Body of pancreas (tissue), 4 donors: Measurements from ENCODE around the gene CPEB1. TPM values are rescaled to one million over a fixed set of nuclear protein-coding genes. Genes with fewer than 3 reads are reported as not detected.

Experiments
- ATAC-seq: fragments of 150-250 bp; one replicate; pipeline ENCODE4 v1.9.1; 2016
- DNase-seq, 4 donors: peaks; one replicate each; pipeline ENCODE4 v3.0.0-alpha.2; 2019
- H3K27ac ChIP-seq, 4 donors: fragments of 200-600 bp; sonication (generic); 1 replicate in 3 of 4; 2 replicates in 1 of 4; pipeline versions ENCODE4 v1.5.1 to v1.6.1; 2016 to 2019; ENCODE audit warnings: mild to moderate bottlenecking in 1 of 4, mixed read lengths in 1 of 4, moderate library complexity in 1 of 4
- H3K27me3 ChIP-seq, 2 donors: fragments of 200-600 bp; sonication (generic); one replicate each; pipeline ENCODE4 v1.6.0; 2016; ENCODE audit warnings: mild to moderate bottlenecking in 1 of 2
- H3K36me3 ChIP-seq, 2 donors: fragments of 200-600 bp; sonication (generic); replicated peaks in 1 of 2; 2 replicates each; pipeline ENCODE4 v1.5.1; 2016; ENCODE audit warnings: low read depth in 2 of 2; ENCODE audit not compliant: insufficient read depth in 1 of 2
- H3K4me1 ChIP-seq: fragments of 200-600 bp; sonication (generic); one replicate; pipeline ENCODE4 v1.6.0; 2016
- H3K4me3 ChIP-seq, 2 donors: fragments of 200-600 bp; sonication (generic); 1 replicate in 1 of 2; 2 replicates in 1 of 2; pipeline ENCODE4 v1.5.1; 2016 to 2019
- H3K9me3 ChIP-seq, 3 donors: fragments of 200-600 bp; sonication (generic); 1 replicate in 2 of 3; 2 replicates in 1 of 3; pipeline ENCODE4 v1.5.1; 2016
- POLR2A ChIP-seq, 3 donors: fragments of 450-650 bp; IDR thresholded peaks; one replicate each; pipeline ENCODE4 v1.6.1; 2016; ENCODE audit warnings: antibody characterized with exemption in 3 of 3, mild to moderate bottlenecking in 2 of 3
- WGBS, 2 donors: methylation state at CpG; one replicate each; pipeline ENCODE4 v1.1.5; 2017; 5-methylcytosine and 5-hydroxymethylcytosine counted together
- intact Hi-C: fragments of 100-400 bp; cut with DNase I; formaldehyde crosslinking; loops from one replicate; pipeline ENCODE4 v1.15.1; 2023
- total RNA-seq, 2 donors: library from RNA; depleted of rRNA; stranded (reverse); fragments of >200 nt; gene quantifications; one replicate each; pipeline ENCODE4 v1.1.0, GENCODE V29; 2016
- TF ChIP-seq, protein P1 (sequence below), 7 experiments: fragments of 450-650 bp in 4 of 7; fragments of 200-600 bp in 3 of 7; sonication (generic) in 3 of 7; IDR thresholded peaks; one replicate each; pipeline ENCODE4 v1.5.1; 2016 to 2019; ENCODE audit warnings: antibody characterized with exemption in 7 of 7

CPEB1 gene
- 1 to 10 TPM in 1 of 2 donors, not detected in 1; 1.0 TPM for total RNA-seq

- ATAC-seq = peak; percentile 59
- TF ChIP-seq, protein P1, sequence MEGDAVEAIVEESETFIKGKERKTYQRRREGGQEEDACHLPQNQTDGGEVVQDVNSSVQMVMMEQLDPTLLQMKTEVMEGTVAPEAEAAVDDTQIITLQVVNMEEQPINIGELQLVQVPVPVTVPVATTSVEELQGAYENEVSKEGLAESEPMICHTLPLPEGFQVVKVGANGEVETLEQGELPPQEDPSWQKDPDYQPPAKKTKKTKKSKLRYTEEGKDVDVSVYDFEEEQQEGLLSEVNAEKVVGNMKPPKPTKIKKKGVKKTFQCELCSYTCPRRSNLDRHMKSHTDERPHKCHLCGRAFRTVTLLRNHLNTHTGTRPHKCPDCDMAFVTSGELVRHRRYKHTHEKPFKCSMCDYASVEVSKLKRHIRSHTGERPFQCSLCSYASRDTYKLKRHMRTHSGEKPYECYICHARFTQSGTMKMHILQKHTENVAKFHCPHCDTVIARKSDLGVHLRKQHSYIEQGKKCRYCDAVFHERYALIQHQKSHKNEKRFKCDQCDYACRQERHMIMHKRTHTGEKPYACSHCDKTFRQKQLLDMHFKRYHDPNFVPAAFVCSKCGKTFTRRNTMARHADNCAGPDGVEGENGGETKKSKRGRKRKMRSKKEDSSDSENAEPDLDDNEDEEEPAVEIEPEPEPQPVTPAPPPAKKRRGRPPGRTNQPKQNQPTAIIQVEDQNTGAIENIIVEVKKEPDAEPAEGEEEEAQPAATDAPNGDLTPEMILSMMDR (IDR thresholded peaks at IDR 0.05) = no peak
- Histone ChIP-seq H3K27me3 (no peaks in the 10 kb centered on the region), H3K4me1 (peaks cover 22% of the 10 kb centered on the region), H3K4me3 (peak within 1 kb of the TSS; percentile 13 to 24), H3K27ac (no peak within 1 kb of the TSS), H3K36me3 (no peaks in the 10 kb centered on the region), H3K9me3 (no peaks in the 10 kb centered on the region)
- WGBS, 2 donors = 5% methylated on average over 83 of the region's 96 CpGs; no CpG with 5 or more reads in 1 of the 2 donors
- intact Hi-C loops = no loop called here
- peak; percentile 43 to 62 (median 52) for DNase-seq
Measured at GRCh38 chr15:82647045-82647834, at the start of gene CPEB1. TSS of gene CPEB1 (minus strand) at chr15:82647363. CDS start at chr15:82628459, 18,904 bp downstream.

- no peaks in the 10 kb centered on the region for H3K36me3 ChIP-seq
- ATAC-seq (no peak), DNase-seq (no peak)
- H3K4me1 ChIP-seq = no peaks in the 10 kb centered on the region
- no peaks in the 10 kb centered on the region for H3K9me3 ChIP-seq
- H3K4me3 ChIP-seq = no peak overlapping the region
- TF ChIP-seq, protein P1 (IDR thresholded peaks at IDR 0.05) = no peak
- TF ChIP-seq POLR2A (IDR thresholded peaks at IDR 0.05) = no peak
- no peaks in the 10 kb centered on the region for H3K27me3 ChIP-seq
- H3K27ac ChIP-seq = no peak overlapping the region
- intact Hi-C loops = no loop called here
- WGBS, 2 donors = 78 to 90% methylated on average over 23 of the region's 23 CpGs
Measured at GRCh38 chr15:82692171-82692570, 45.0 kb upstream of the CPEB1 start.

- no peak for ATAC-seq
- no peak for DNase-seq
- 87 to 98% methylated on average over 8 of the region's 8 CpGs for WGBS, 2 donors
Measured at GRCh38 chr15:82689147-82689546, 42.0 kb upstream of the CPEB1 start.

GRCh38 chr15:82688691-82689090, 41.5 kb upstream of the CPEB1 start:
- Histone ChIP-seq H3K27me3 (no peaks in the 10 kb centered on the region), H3K4me3 (no peak overlapping the region), H3K4me1 (no peaks in the 10 kb centered on the region), H3K36me3 (no peaks in the 10 kb centered on the region), H3K27ac (no peak overlapping the region), H3K9me3 (no peaks in the 10 kb centered on the region)
- intact Hi-C loops = no loop called here
- WGBS, 2 donors = 86% methylated on average over 3 to 10 of the region's 10 CpGs
- no peak for ATAC-seq
- no peak for DNase-seq
- no peak for TF ChIP-seq POLR2A (IDR thresholded peaks at IDR 0.05)
- TF ChIP-seq, protein P1 (IDR thresholded peaks at IDR 0.05) = no peak

More at GRCh38 chr15:82689147-82689546, 42.0 kb upstream of the CPEB1 start:
- no peaks in the 10 kb centered on the region for H3K4me1 ChIP-seq
- H3K9me3 ChIP-seq = no peaks in the 10 kb centered on the region
- TF ChIP-seq POLR2A (IDR thresholded peaks at IDR 0.05) = no peak
- TF ChIP-seq, protein P1 (IDR thresholded peaks at IDR 0.05) = no peak
- no peaks in the 10 kb centered on the region for H3K27me3 ChIP-seq
- no peak overlapping the region for H3K4me3 ChIP-seq
- no peak overlapping the region for H3K27ac ChIP-seq
- intact Hi-C loops = no loop called here
- no peaks in the 10 kb centered on the region for H3K36me3 ChIP-seq

DNA sequence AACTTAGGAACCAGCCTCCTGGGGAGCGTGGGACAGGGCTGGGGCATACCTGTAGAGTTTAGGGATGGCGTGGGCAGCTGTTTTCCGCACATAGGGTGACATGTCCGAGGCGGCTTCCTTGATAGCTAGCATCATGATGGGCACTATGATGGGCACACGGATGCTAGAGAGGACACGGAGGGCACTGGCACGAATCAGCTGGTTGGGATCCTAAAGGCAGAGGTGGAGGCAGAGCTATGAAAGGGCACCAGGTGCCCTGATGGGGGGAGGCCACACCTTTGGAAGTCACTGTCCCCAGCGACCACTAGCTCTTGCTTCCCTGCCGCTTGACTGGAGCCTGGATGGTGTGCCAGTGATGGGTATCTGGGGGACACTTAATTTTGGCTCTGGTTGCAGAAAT, 34.2 kb upstream of the CPEB1 start:
- DNase-seq (no peak), ATAC-seq (no peak)
- peaks cover 13% of the 10 kb centered on the region for H3K4me1 ChIP-seq
- 86 to 91% methylated on average over 10 of the region's 10 CpGs for WGBS, 2 donors
- intact Hi-C loops = no loop called here
- H3K4me3 ChIP-seq = no peak overlapping the region
- no peak overlapping the region for H3K27ac ChIP-seq
- no peaks in the 10 kb centered on the region for H3K36me3 ChIP-seq
- TF ChIP-seq, protein P1 (IDR thresholded peaks at IDR 0.05) = no peak
- no peak for TF ChIP-seq POLR2A (IDR thresholded peaks at IDR 0.05)
- H3K9me3 ChIP-seq = no peaks in the 10 kb centered on the region
- H3K27me3 ChIP-seq = no peaks in the 10 kb centered on the region
